Epidermal melanocyte (primary cell): Measurements from ENCODE around the gene CXorf49B.
"Not testable (repeated sequence)": the region's sequence is repeated elsewhere in the genome, so short reads cannot be mapped to it uniquely, and the experiment has no call there.

ENCODE experiments used
- DNase-seq: peaks from one replicate; pipeline ENCODE4 v3.0.0; 2011; ENCODE audit warnings: low spot score; ENCODE audit not compliant: insufficient read length

The CXorf49B gene

DNA sequence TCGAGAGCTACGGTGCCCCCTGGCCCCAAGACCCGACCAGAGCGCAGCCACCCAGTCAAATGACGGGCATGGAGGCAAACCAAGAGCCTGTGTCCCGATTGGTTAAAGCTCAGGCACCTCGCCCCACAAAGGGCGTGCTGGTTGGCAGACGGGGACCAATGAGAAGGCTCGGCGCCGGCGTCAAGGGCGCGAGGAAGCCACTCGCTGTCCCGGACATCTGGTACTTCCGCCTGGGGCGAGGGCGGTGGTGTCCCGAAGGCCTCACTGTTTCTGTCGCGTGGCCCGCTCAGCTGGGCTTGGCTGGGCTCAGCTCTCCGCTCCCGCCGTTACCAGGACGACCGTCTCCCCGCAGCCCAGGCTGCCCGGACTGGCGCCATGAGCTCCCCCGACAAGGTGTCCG is at the start of gene CXorf49B:
Gene CXorf49B, plus strand, starts transcription at position 301 of the 400 bp plus-strand sequence. Its CDS starts 75 bp downstream, at position 376.
- DNase-seq = not testable (repeated sequence)

DNA sequence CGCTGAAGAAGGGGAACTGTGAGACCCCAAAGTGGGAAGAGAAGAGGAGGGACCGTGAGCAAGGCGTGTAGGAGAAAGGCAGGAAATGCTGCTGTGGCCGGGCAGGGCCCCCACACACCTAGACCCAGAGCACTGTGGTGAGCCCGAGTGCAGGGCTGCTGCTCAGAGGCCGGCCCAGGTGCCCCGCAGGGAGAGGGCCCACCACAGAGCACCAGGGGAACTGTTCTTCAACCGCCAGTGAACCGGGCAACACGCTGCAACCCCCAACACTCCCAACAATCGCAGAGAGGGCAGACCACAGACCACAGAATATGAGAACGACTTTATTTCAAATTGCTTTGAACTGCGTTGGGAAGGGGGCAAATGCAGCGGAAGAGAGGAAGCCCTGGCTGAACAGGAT is 49.1 kb upstream of the CXorf49B start:
- not testable (repeated sequence) for DNase-seq

DNA sequence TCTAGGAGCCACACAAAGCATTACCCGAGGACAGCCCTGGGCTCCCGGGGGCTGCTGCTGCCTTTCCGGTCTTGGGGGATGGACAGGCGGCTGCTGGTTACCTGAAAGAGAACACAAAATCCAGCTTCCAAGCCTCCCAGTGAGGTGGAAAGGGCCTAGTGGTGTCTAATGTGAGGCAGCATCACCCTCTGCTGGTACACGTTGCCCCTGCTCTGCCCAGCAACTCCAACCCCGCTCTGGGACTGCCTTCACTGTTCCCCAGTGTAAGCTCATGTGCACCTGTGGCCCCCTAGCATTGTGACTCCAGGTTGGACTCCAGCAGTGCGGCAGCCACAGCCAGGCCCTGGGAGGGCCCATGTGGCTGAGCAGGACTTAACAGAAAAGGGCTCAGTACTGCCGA is 47.6 kb upstream of the CXorf49B start:
- DNase-seq = not testable (repeated sequence)

DNA sequence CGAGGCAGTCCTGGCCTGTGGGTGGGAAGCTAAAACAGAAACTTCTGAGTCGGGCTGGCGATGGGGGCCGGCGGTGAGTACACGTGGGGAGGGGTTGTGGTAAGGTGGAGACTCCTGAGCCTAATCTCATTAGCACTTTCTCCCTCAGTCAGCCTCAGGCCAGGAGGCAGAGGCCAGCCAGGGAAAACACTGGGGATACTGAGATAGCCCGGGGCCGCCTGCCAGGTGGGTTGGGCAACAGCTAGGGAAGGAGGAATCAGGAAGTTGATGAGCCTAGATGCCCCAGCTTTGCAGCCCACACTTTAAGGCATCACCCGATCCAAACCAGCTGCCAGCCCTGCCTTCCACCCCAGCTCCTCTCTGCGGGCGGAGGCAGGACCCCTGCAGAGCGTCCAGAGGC is 46.8 kb upstream of the CXorf49B start:
- DNase-seq = not testable (repeated sequence)

DNA sequence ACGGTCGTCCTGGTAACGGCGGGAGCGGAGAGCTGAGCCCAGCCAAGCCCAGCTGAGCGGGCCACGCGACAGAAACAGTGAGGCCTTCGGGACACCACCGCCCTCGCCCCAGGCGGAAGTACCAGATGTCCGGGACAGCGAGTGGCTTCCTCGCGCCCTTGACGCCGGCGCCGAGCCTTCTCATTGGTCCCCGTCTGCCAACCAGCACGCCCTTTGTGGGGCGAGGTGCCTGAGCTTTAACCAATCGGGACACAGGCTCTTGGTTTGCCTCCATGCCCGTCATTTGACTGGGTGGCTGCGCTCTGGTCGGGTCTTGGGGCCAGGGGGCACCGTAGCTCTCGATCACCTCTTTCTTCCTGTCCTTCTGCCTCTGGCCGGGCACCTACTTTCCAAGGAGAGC is 45.0 kb upstream of the CXorf49B start, which contains the start of gene CXorf49:
Gene CXorf49, minus strand, starts transcription at position 101 of the 400 bp plus-strand sequence. CDS start 134 bp downstream, outside the sequence.
- not testable (repeated sequence) for DNase-seq

DNA sequence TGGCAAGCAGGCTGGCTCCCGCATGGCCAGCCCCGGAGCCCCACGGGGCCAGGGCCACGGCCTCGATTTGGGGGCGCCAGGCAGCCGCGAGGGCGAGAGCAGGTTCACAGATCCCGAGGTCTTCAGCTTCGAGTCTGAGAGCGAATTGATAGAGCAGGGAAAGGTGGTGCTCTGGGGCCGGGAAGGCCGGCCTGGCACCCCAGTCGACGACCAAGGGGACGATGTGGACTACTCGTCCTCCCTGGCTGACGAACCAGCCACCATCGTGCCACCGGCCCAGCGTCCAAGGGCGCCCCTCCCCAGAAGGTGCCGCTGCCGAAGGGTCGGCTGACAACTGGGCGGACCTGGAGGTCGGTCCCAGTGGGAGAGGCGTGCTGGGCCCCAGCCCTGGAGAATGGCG is 44.0 kb upstream of the CXorf49B start:
- not testable (repeated sequence) for DNase-seq

DNA sequence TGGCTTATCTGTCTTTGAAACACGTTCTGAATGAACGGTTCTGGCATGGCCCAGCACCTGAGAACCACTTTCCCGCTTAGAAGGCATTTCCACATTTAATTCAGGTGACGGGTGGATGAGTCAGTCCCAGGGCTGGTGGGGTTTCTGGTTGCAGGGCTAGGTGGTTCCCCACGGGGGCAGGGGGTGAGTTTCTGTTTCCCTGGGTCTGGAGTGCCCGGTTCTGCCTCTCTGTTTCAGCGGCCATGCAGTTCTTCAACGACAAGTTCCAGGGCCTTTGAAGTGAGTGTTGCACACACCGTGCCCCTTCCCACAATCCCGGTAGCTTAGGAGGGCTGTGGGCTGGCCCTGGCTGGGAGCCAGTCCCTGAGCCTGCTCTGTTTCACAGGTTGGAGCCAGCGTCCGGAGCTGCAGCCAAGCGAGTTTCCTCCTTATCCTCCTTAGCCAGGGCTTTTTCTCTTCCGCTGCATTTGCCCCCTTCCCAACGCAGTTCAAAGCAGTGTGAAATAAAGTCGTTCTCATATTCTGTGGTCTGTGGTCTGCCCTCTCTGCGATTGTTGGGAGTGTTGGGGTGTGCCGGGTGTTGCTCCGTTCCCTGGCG is 42.8 kb upstream of the CXorf49B start:
- DNase-seq = not testable (repeated sequence)

DNA sequence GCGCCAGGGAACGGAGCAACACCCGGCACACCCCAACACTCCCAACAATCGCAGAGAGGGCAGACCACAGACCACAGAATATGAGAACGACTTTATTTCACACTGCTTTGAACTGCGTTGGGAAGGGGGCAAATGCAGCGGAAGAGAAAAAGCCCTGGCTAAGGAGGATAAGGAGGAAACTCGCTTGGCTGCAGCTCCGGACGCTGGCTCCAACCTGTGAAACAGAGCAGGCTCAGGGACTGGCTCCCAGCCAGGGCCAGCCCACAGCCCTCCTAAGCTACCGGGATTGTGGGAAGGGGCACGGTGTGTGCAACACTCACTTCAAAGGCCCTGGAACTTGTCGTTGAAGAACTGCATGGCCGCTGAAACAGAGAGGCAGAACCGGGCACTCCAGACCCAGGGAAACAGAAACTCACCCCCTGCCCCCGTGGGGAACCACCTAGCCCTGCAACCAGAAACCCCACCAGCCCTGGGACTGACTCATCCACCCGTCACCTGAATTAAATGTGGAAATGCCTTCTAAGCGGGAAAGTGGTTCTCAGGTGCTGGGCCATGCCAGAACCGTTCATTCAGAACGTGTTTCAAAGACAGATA is 2.4 kb upstream of the CXorf49B start:
- not testable (repeated sequence) for DNase-seq

DNA sequence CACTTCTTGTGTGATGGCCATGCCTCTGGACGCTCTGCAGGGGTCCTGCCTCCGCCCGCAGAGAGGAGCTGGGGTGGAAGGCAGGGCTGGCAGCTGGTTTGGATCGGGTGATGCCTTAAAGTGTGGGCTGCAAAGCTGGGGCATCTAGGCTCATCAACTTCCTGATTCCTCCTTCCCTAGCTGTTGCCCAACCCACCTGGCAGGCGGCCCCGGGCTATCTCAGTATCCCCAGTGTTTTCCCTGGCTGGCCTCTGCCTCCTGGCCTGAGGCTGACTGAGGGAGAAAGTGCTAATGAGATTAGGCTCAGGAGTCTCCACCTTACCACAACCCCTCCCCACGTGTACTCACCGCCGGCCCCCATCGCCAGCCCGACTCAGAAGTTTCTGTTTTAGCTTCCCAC is 1.7 kb downstream of the CXorf49B start:
- DNase-seq = not testable (repeated sequence)

DNA sequence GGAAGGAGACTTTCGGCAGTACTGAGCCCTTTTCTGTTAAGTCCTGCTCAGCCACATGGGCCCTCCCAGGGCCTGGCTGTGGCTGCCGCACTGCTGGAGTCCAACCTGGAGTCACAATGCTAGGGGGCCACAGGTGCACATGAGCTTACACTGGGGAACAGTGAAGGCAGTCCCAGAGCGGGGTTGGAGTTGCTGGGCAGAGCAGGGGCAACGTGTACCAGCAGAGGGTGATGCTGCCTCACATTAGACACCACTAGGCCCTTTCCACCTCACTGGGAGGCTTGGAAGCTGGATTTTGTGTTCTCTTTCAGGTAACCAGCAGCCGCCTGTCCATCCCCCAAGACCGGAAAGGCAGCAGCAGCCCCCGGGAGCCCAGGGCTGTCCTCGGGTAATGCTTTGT is 2.5 kb downstream of the CXorf49B start:
- DNase-seq = not testable (repeated sequence)

DNA sequence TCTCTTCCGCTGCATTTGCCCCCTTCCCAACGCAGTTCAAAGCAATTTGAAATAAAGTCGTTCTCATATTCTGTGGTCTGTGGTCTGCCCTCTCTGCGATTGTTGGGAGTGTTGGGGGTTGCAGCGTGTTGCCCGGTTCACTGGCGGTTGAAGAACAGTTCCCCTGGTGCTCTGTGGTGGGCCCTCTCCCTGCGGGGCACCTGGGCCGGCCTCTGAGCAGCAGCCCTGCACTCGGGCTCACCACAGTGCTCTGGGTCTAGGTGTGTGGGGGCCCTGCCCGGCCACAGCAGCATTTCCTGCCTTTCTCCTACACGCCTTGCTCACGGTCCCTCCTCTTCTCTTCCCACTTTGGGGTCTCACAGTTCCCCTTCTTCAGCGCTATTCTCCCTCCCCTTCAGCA is 4.0 kb downstream of the CXorf49B start:
- not testable (repeated sequence) for DNase-seq

DNA sequence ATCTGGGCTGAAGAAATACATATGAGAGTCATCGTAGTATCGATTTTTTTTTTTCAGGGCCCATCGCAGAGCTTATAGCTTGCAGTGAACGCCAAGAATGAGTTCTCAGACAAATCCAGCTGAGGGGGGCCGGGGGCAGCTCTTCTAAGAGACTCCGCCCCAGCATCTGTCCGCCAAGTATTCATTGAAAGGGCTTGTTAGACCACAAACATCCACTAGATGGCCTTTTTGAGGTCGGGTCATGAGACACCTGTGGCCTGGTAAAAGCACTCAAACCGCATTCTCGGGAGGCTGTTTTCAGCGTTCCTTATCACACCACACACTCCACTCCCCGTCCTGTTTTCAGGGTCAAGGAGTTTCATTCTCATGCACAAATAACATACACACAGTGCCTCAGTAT is 15.2 kb downstream of the CXorf49B start:
- not testable (repeated sequence) for DNase-seq

DNA sequence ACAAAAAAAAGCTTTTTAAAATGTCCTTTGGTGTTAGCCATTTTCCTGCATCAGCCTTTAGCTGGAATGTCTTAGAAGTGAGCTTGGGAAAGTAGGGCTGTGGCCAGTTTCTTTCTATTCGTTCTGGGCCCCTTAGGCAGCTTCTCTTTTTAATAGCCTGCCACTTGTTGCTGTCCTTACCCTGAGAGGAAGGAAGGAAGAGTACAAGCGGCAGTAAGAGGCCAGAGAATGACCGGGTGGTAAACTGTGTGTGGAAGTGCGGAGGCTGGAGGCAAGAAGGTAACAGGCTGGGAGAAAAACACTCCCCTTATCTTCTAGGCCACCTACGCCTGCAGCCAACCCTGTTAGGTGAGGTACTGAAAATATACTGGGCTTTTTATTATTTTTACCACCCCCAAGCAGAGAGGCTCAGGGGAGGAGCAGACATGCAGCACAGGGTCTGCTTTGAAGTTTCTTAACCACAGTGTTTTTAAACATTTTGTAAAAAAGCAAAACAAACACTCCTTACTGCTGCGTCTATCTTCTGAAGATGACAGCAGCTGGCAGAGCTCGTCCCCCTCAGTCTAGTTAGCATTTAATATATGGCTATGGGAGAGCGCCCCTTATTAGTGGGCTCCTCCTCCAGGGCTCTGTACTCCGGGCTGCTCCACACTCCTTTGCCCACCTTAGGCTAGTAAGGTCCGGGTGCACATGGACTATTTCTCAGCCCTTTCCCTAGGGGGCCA is 19.2 kb downstream of the CXorf49B start:
- not testable (repeated sequence) for DNase-seq

DNA sequence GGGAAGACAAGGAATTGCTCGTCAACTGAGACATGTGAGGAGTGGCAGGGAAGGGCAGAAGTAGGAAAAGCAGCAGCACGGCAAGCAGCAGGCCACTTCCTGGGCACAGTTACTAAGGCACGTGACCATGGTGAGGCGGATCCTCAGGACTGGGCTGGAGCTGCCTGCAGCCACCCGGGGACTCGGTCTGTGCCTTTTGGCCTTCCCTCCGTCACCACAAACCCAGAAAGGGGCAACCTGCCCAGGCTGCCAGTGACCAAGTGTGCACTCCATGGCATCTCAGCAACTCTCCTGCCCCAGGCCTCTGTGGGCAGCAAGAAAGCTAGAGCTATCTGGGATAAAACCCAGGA is 19.8 kb downstream of the CXorf49B start:
- not testable (repeated sequence) for DNase-seq

DNA sequence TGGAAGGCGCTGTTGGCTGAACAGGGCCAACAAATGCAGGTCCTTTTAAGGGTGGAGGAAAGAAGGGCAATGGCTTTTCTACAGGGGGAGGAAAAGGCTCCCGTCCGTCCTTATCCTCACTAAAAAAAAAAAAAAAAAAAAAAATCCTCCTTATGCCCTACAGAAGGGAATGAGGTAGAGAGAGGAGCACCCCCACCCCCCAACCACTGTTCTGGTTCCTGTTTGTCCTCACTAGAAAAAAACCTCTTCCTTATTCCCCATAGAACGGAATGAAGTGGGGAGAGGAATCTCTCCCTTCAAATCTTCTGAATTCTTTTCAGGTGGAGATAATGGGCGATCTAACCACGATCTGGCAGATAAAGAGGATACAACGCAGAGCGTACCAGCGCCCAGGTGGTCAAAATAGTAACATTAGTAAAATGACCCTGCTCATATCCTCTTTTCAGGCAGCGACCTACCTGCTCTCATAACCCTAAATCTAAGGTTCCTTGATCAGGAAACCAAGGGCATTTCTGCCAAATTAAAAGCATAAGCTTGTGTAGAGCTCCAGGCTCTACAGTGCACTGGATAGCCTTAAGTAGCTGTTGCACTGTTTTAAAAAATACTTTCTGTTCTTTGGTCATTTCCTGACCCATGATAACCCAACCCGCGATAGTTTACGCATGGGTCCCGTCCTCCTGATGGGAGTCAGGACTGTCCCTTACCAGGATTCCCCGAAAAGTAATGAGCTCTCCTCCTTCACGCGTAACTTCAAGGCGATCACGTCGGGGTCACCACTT is 20.6 kb downstream of the CXorf49B start:
- not testable (repeated sequence) for DNase-seq

DNA sequence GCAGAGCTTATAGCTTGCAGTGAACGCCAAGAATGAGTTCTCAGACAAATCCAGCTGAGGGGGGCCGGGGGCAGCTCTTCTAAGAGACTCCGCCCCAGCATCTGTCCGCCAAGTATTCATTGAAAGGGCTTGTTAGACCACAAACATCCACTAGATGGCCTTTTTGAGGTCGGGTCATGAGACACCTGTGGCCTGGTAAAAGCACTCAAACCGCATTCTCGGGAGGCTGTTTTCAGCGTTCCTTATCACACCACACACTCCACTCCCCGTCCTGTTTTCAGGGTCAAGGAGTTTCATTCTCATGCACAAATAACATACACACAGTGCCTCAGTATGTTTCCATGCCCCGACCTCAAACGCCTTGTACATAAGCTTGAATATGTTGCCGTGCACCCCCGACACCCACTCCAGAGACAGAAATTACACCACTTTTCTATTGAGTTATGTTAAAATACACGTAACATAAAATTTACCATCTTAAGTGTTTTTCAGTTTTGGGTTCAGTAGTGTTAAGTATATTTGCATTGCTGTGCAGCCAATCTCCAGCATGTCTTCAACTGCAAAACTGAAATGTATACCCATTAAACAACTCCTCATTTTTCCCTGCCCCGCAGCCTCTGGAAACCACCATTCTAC is 21.3 kb downstream of the CXorf49B start:
- not testable (repeated sequence) for DNase-seq

DNA sequence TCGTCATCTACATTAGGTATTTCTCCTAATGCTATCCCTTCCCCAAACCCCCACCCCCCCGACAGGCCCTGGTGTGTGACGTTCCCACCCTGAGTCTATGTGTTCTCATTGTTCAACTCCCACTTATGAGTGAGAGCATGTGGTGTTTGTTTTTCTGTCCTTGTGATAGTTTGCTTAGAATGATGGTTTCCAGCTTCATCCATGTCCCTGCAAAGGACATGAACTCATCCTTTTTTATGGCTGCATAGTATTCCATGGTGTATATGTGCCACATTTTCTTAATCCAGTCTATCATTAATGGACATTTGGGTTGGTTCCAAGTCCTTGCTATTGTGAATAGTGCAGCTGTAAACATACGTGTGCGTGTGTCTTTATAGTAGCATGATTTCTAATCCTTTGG is 43.3 kb downstream of the CXorf49B start:
- not testable (repeated sequence) for DNase-seq

DNA sequence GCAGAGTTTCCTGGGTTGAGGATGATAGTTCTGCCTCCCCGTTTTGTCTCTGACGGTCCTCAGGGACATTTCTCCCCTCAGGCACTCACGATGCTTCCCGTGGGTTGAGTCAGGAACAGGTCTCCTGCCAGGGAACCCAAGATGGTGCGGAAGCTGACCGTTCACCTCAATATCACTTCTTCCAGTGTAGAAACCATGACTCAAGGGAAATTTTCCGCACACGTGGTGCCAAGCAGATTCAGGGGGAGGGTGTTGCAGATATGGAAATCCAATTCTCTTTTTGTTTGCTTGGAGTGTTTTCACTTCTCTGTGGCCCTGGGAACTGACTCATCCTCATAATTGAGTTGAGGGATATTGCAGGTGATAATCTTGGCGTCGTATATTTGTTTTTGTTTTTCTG is 46.7 kb downstream of the CXorf49B start:
- no peak for DNase-seq

DNA sequence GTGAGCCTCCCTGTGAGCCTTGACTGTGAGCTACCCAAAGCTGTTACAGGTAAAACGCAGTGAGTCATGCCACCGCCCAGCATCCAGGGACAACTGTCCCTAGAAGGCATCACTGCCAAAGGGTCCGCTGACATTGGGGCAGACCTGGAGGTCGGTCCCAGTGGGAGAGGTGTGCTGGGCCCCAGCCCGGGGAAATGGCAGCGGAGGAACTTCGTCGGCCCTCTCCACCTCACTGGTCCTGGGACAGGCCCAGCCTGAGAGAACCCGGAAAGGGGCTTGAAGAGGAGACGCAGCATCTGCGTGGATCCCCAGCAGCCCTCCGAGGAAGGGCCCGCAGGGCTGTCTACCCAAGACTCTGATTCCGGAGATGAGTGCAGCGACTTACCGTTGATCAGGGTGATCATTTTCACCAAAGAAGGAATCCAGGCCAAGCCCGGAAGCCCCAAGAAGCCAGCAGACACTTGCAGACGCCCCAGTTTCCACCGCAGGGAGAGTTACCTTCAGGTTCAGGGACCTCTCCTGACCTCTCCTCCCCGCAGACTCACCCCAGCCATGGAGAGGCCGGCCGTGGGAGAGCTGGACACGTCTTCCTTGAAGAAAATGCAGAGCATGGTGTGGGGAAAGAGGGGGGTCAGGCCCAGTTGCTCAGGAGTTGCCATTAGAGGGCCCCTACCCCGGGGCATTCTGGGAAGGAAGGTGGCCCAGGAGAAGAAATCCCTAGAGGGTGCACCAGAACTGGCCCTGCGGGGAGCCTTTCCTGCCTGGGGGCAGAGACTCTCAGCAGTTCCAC is 51.2 kb downstream of the CXorf49B start:
- DNase-seq = no peak

DNA sequence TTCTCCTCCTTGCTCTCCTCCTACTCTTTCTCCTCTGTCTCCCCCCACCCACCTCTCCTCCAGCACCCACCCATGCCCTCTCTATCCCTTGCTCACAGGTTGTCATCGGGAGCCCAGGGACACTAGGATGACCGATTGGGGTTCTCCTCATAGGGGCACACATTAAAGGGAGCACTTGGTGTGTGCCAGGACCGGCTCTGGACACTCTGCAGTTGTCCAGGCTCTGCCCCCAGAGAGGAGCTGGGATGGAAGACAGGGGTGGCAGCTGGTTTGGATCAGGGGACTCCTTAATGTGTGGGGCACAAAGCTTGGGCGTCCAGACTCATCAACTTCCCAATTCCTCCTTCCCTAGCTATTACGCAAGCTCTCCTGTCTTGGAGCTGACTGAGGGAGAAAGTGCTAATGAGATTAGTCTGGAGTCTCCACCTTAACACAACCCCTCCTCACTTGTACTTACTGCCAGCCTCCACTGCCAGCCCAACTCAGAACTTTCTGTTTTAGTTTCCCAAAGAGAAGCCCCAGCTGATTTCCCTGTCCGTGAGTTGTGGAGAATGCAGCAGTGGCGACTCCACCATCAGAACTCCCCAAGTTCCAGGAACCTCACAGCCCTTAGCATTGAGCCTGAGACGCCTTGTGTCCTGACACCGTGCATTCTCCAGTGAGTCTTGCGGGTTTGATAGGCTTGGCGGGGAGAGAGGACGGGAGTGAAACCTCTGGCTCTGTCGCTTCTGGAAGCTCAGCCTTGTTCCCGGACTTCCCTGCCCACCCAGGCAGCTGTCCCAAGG is 52.2 kb downstream of the CXorf49B start:
- no peak for DNase-seq
